OCI-LY1 (cell line): Measurements from ENCODE around the gene SDK2.

ENCODE experiments used
- CTCF ChIP-seq: fragments of 200-600 bp; sonication (generic), shearing (Covaris generic); IDR thresholded peaks from 2 replicates; pipeline ENCODE4 v1.5.1; 2017; ENCODE audit warnings: mild to moderate bottlenecking, antibody characterized with exemption, low read length, moderate library complexity, mixed read lengths
- EZH2 ChIP-seq: fragments of 200-600 bp; sonication (generic), shearing (Covaris generic); IDR thresholded peaks from 2 replicates; pipeline ENCODE4 v1.8.0; 2017; ENCODE audit warnings: borderline replicate concordance, mixed run types, mild to moderate bottlenecking, antibody characterized with exemption, low read length, moderate library complexity, mixed read lengths

- TF ChIP-seq CTCF: no peak
- no peak for TF ChIP-seq EZH2
Measured at GRCh38 chr17:73595931-73596330, 48.3 kb downstream of the SDK2 start.
